Measurements from ENCODE around the gene CLEC18A.
"Not testable (repeated sequence)": the region's sequence is repeated elsewhere in the genome, so short reads cannot be mapped to it uniquely, and the experiment has no call there.

CLEC18A gene

GRCh38 chr16:69952572-69953355 lies 1.6 kb downstream of the CLEC18A start:
- DNase-seq: not testable (repeated sequence)

- not testable (repeated sequence) for DNase-seq
Observed at GRCh38 chr16:69954241-69954640, 3.1 kb downstream of the CLEC18A start.

GRCh38 chr16:69963312-69963711 lies 12.2 kb downstream of the CLEC18A start:
- not testable (repeated sequence) for DNase-seq

GRCh38 chr16:69964960-69965660 lies 14.0 kb downstream of the CLEC18A start:
- peak; percentile 68 for DNase-seq

- DNase-seq: peak; percentile 8
Observed at GRCh38 chr16:69965661-69966054, 14.5 kb downstream of the CLEC18A start.

- DNase-seq: not testable (repeated sequence)
Observed at GRCh38 chr16:69967688-69968087, 16.6 kb downstream of the CLEC18A start.

- not testable (repeated sequence) for DNase-seq
Observed at GRCh38 chr16:69968125-69968524, 17.0 kb downstream of the CLEC18A start.

GRCh38 chr16:69969657-69970056 lies 18.5 kb downstream of the CLEC18A start:
- not testable (repeated sequence) for DNase-seq

GRCh38 chr16:69972120-69972519 lies 21.0 kb downstream of the CLEC18A start:
- DNase-seq: not testable (repeated sequence)

- not testable (repeated sequence) for DNase-seq
Observed at GRCh38 chr16:69972935-69973334, 21.8 kb downstream of the CLEC18A start.

- DNase-seq: not testable (repeated sequence)
Observed at GRCh38 chr16:69985196-69985595, 34.1 kb downstream of the CLEC18A start.

GRCh38 chr16:69997956-69998355 lies 46.8 kb downstream of the CLEC18A start:
- not testable (repeated sequence) for DNase-seq

- not testable (repeated sequence) for DNase-seq
Observed at GRCh38 chr16:69999801-70000200, 48.7 kb downstream of the CLEC18A start.

GRCh38 chr16:70003511-70003910 lies 52.4 kb downstream of the CLEC18A start:
- peak; percentile 27 for DNase-seq

GRCh38 chr16:70008604-70009003 lies 57.5 kb downstream of the CLEC18A start:
- DNase-seq: not testable (repeated sequence)

- DNase-seq: not testable (repeated sequence)
Observed at GRCh38 chr16:70010615-70011014, 59.5 kb downstream of the CLEC18A start.

GRCh38 chr16:70011120-70011519 lies 60.0 kb downstream of the CLEC18A start:
- DNase-seq: not testable (repeated sequence)

- not testable (repeated sequence) for DNase-seq
Observed at GRCh38 chr16:70012354-70012753, 61.2 kb downstream of the CLEC18A start.

- DNase-seq: not testable (repeated sequence)
Observed at GRCh38 chr16:70012951-70013350, 61.8 kb downstream of the CLEC18A start.

Measured in DMS53 (cell line).